GM12864 (cell line): ENCODE measurements around the gene FAM53C.

Experiments used
- DNase-seq: peaks from one replicate; pipeline ENCODE4 v3.0.0-alpha.2; 2011; ENCODE audit warnings: low read depth
- H3K4me3 ChIP-seq: 2 replicates; pipeline ENCODE4 v1.5.1; 2011; ENCODE audit warnings: mild to moderate bottlenecking, low read depth, low read length, control low read depth
- CTCF ChIP-seq: IDR thresholded peaks from 2 replicates; pipeline ENCODE4 v1.5.1; 2011; ENCODE audit warnings: low read depth, mild to moderate bottlenecking, moderate library complexity, low read length, control low read depth, inconsistent platforms; ENCODE audit errors: missing control alignments

Gene FAM53C

GRCh38 chr5:138351056-138351455, 13.0 kb downstream of the FAM53C start:
- DNase-seq: no peak
- no peak for TF ChIP-seq CTCF
- H3K4me3 ChIP-seq: no peak overlapping the region

- no peak for DNase-seq
- H3K4me3 ChIP-seq: no peak overlapping the region
- no peak for TF ChIP-seq CTCF
Measured at GRCh38 chr5:138351517-138351916, 13.5 kb downstream of the FAM53C start.

- peak within 1 kb of the TSS; percentile 87 for H3K4me3 ChIP-seq
- peak; percentile 96 for TF ChIP-seq CTCF
- peak; percentile 59 for DNase-seq
Measured at GRCh38 chr5:138352071-138352721, 14.1 kb downstream of the FAM53C start, which contains the start of gene KDM3B. KDM3B (plus strand) TSS chr5:138352685; CDS start chr5:138352796, 111 bp downstream.

GRCh38 chr5:138352722-138353559, 14.9 kb downstream of the FAM53C start:
- no peak for DNase-seq
- H3K4me3 ChIP-seq: peak overlapping the region; percentile 87
- peak; percentile 36 for TF ChIP-seq CTCF

GRCh38 chr5:138353560-138354080, 15.6 kb downstream of the FAM53C start:
- TF ChIP-seq CTCF: no peak
- peak overlapping the region; percentile 87 for H3K4me3 ChIP-seq
- DNase-seq: no peak

GRCh38 chr5:138354387-138354786, 16.3 kb downstream of the FAM53C start:
- no peak for DNase-seq
- peak overlapping the region; percentile 87 for H3K4me3 ChIP-seq
- no peak for TF ChIP-seq CTCF
